K562 (cell line): Measurements from ENCODE around the gene KXD1. TPM values are rescaled to one million over a fixed set of nuclear protein-coding genes. Genes with fewer than 3 reads are reported as not detected.

ENCODE experiments used
- ATF1 ChIP-seq, 2 experiments: fragments of 450-650 bp in 1 of 2; IDR thresholded peaks; 2 replicates each; pipeline ENCODE4 v1.6.1; 2016; ENCODE audit warnings: missing compliant biosample characterization in 1 of 2, missing genetic modification characterization in 1 of 2
- CBX2 ChIP-seq: fragments of 200-600 bp; sonication (generic); IDR thresholded peaks from one replicate; pipeline ENCODE4 v1.6.1; 2012; ENCODE audit warnings: mild to moderate bottlenecking, low read length, inconsistent platforms; ENCODE audit not compliant: insufficient read depth, poor library complexity, severe bottlenecking
- CCNT2 ChIP-seq: IDR thresholded peaks from 2 replicates; pipeline ENCODE4 v1.6.1; 2011; ENCODE audit warnings: borderline replicate concordance, low read depth, mild to moderate bottlenecking, moderate library complexity, mixed read lengths, low read length; ENCODE audit not compliant: insufficient read length; ENCODE audit errors: extremely low read depth
- EP400 ChIP-seq: fragments of 450-650 bp; IDR thresholded peaks from 2 replicates; pipeline ENCODE4 v1.6.1; 2017; ENCODE audit warnings: antibody characterized with exemption, mild to moderate bottlenecking, moderate library complexity
- GABPB1 ChIP-seq: sonication (generic); formaldehyde crosslinking; IDR thresholded peaks from 2 replicates; pipeline ENCODE4 v1.8.0; 2022; ENCODE audit warnings: mild to moderate bottlenecking, missing genetic modification reagents
- HDAC2 ChIP-seq: fragments of 450-650 bp; IDR thresholded peaks from 2 replicates; pipeline ENCODE4 v1.6.1; 2016; ENCODE audit warnings: mild to moderate bottlenecking
- HLTF ChIP-seq: fragments of 450-650 bp; IDR thresholded peaks from 2 replicates; pipeline ENCODE4 v1.6.1; 2016
- L3MBTL2 ChIP-seq: fragments of 450-650 bp; IDR thresholded peaks from 2 replicates; pipeline ENCODE4 v1.6.1; 2016; ENCODE audit warnings: mild to moderate bottlenecking, moderate library complexity
- PML ChIP-seq: IDR thresholded peaks from 2 replicates; pipeline ENCODE4 v1.6.1; 2012; ENCODE audit warnings: low read length, inconsistent platforms
- POLR2A ChIP-seq: fragments of 450-650 bp; conservative IDR thresholded peaks from 2 replicates; pipeline ENCODE4 v1.6.1; 2016
- RBBP5 ChIP-seq: fragments of 200-600 bp; sonication (generic); IDR thresholded peaks from 2 replicates; pipeline ENCODE4 v1.6.1; 2012; ENCODE audit warnings: borderline replicate concordance, mild to moderate bottlenecking, low read length, control low read depth, inconsistent platforms; ENCODE audit not compliant: insufficient read depth, poor library complexity, severe bottlenecking
- SLC30A9 ChIP-seq: fragments of 250-450 bp; sonication (Bioruptor Pico); IDR thresholded peaks from 2 replicates; pipeline ENCODE4 v1.8.0; 2022; ENCODE audit warnings: mild to moderate bottlenecking, moderate library complexity
- SPI1 ChIP-seq: IDR thresholded peaks from 2 replicates; pipeline ENCODE4 v1.6.1; 2011; ENCODE audit warnings: low read depth, low read length, control low read depth, borderline replicate concordance
- TAF1 ChIP-seq: IDR thresholded peaks from 2 replicates; pipeline ENCODE4 v1.6.1; 2011; ENCODE audit warnings: mild to moderate bottlenecking, low read length, moderate library complexity; ENCODE audit not compliant: insufficient read depth, control insufficient read depth, severe bottlenecking; ENCODE audit errors: extremely low read depth
- TAL1 ChIP-seq: fragments of 450-650 bp; IDR thresholded peaks from 2 replicates; pipeline ENCODE4 v1.6.1; 2016; ENCODE audit warnings: mild to moderate bottlenecking
- TBL1XR1 ChIP-seq, 2 experiments: IDR thresholded peaks; 2 replicates each; pipeline ENCODE4 v1.6.1; 2012; ENCODE audit warnings: improper control_type of control experiment in 2 of 2, low read length in 2 of 2, mild to moderate bottlenecking in 1 of 2
- XRCC5 ChIP-seq: fragments of 200-400 bp; formaldehyde crosslinking; IDR thresholded peaks from 2 replicates; pipeline ENCODE4 v1.6.1; 2017; ENCODE audit warnings: low read depth, mild to moderate bottlenecking, low read length
- ZBTB7A ChIP-seq: IDR thresholded peaks from 2 replicates; pipeline ENCODE4 v1.6.1; 2011; ENCODE audit warnings: low read depth, mild to moderate bottlenecking, low read length, moderate library complexity, borderline replicate concordance; ENCODE audit not compliant: control insufficient read depth
- ZFP36 ChIP-seq: fragments of 150-350 bp; IDR thresholded peaks from 2 replicates; pipeline ENCODE4 v1.6.1; 2018; ENCODE audit warnings: low read length, low read depth; ENCODE audit not compliant: partially characterized antibody
- ZKSCAN8 ChIP-seq: fragments of 200-800 bp; sonication (Bioruptor generic); IDR thresholded peaks from 2 replicates; pipeline ENCODE4 v1.6.1; 2016; ENCODE audit warnings: missing genetic modification characterization, missing compliant biosample characterization
- ZNF175 ChIP-seq: fragments of 200-800 bp; sonication (Bioruptor generic); IDR thresholded peaks from 2 replicates; pipeline ENCODE4 v1.6.1; 2016; ENCODE audit warnings: low read depth, mild to moderate bottlenecking, missing genetic modification characterization, missing compliant biosample characterization
- ZNF398 ChIP-seq: fragments of 250-450 bp; sonication (Bioruptor Pico); IDR thresholded peaks from 2 replicates; pipeline ENCODE4 v1.8.0; 2021; ENCODE audit warnings: moderate library complexity, mild to moderate bottlenecking, inconsistent platforms
- ZNF436 ChIP-seq: fragments of 250-450, 450-650 bp; sonication (Bioruptor Pico); formaldehyde crosslinking; IDR thresholded peaks from 2 replicates; pipeline ENCODE4 v1.7.0; 2020; ENCODE audit warnings: mild to moderate bottlenecking
- ZNF584 ChIP-seq: fragments of 200-800 bp; sonication (Bioruptor generic); IDR thresholded peaks from 2 replicates; pipeline ENCODE4 v1.6.1; 2016; ENCODE audit warnings: low read depth, mild to moderate bottlenecking, missing genetic modification characterization, missing compliant biosample characterization
- ZNF79 ChIP-seq: fragments of 250-450 bp; sonication (Bioruptor Pico); IDR thresholded peaks from 2 replicates; pipeline ENCODE4 v1.4.0; 2020; ENCODE audit warnings: low read depth, mild to moderate bottlenecking, moderate library complexity
- ZSCAN29 ChIP-seq: fragments of 450-650 bp; IDR thresholded peaks from 2 replicates; pipeline ENCODE4 v1.6.1; 2017
- polyA plus RNA-seq, 8 experiments: library from polyadenylated mRNA; depleted of rRNA in 4 of 8; stranded (reverse) in 5 of 8; unstranded in 3 of 8; fragments of >200 nt; fragmentation: Nextera tagmentation in 2 of 8; fragmentation: Illumina TruSeq in 1 of 8; extraction: Ambion mirVana in 2 of 8; extraction: Trizol in 1 of 8; gene quantifications; 2 replicates each; pipeline versions ENCODE4 v1.2.1 to v1.2.3, GENCODE V29; 2011 to 2014; ENCODE audit warnings: inconsistent platforms in 1 of 8, missing spikeins in 1 of 8
- total RNA-seq, 7 experiments: library from RNA; depleted of rRNA in 6 of 7; stranded (reverse); fragments of >200 nt in 6 of 7; fragmentation: Illumina TruSeq in 2 of 7; extraction: Trizol in 2 of 7; gene quantifications; 2 replicates each; pipeline versions ENCODE4 v1.2.1 to v1.2.3, GENCODE V29; 2011 to 2021; ENCODE audit warnings: low replicate concordance in 1 of 7
- TF ChIP-seq, protein P1 (sequence below): fragments of 450-650 bp; formaldehyde crosslinking; IDR thresholded peaks from 2 replicates; pipeline ENCODE4 v1.4.0; 2020; ENCODE audit warnings: mild to moderate bottlenecking, moderate library complexity

Gene KXD1
- total and polyA plus RNA-seq, 9 of the 15 experiments (the other 6 are each of a cell fraction or from before 2014, with no cell fraction given) = 21.9 to 210 (median 118) TPM

GRCh38 chr19:18543814-18544475 is 13.7 kb upstream of the KXD1 start (continued):
- no peak for TF ChIP-seq ZNF398 (CRISPR knock-in tag)
- peak; percentile 44; the same call in 1 of the 2 replicates for TF ChIP-seq GABPB1 (CRISPR knock-in tag)
- peak; percentile 44 for TF ChIP-seq RBBP5
- TF ChIP-seq CCNT2 = peak; percentile 98
- TF ChIP-seq TBL1XR1 (IDR thresholded peaks at IDR 0.05; ENCODE audit: low read length in 2 of 2) = peak; percentile 41 to 95; a peak in 2 of 4 replicates
- TF ChIP-seq ZNF79 (CRISPR knock-in tag) = no peak
- peak; percentile 76; the same call in 1 of the 2 replicates for TF ChIP-seq HLTF
- no peak for TF ChIP-seq ATF1 (CRISPR knock-in tag; IDR thresholded peaks at IDR 0.05)
- TF ChIP-seq ATF1 (tag; IDR thresholded peaks at IDR 0.05) = peak; percentile 87
- TF ChIP-seq TAL1 = peak; percentile 99
- 0 out of 2 replicates have a peak, but pooled peaks have one; percentile 42 for TF ChIP-seq L3MBTL2
- TF ChIP-seq SPI1 = peak; percentile 83
- TF ChIP-seq SLC30A9 (CRISPR knock-in tag) = no peak
- peak; percentile 87; the same call in 1 of the 2 replicates for TF ChIP-seq ZNF175 (CRISPR knock-in tag)
- 0 out of 2 replicates have a peak, but pooled peaks have one; percentile 63 for TF ChIP-seq ZSCAN29
- no peak; the same call in 1 of the 2 replicates for TF ChIP-seq ZBTB7A
- TF ChIP-seq CBX2 = no peak
- TF ChIP-seq TAF1 = peak; percentile 81
- 0 out of 2 replicates have a peak, but pooled peaks have one; percentile 75 for TF ChIP-seq XRCC5
- peak; percentile 84 for TF ChIP-seq EP400
- TF ChIP-seq ZFP36 = peak; percentile 90
- TF ChIP-seq PML = peak; percentile 97
- TF ChIP-seq, protein P1, sequence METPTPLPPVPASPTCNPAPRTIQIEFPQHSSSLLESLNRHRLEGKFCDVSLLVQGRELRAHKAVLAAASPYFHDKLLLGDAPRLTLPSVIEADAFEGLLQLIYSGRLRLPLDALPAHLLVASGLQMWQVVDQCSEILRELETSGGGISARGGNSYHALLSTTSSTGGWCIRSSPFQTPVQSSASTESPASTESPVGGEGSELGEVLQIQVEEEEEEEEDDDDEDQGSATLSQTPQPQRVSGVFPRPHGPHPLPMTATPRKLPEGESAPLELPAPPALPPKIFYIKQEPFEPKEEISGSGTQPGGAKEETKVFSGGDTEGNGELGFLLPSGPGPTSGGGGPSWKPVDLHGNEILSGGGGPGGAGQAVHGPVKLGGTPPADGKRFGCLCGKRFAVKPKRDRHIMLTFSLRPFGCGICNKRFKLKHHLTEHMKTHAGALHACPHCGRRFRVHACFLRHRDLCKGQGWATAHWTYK (CRISPR knock-in tag) = no peak
- no peak for TF ChIP-seq ZNF436 (CRISPR knock-in tag)
- peak; percentile 100 for TF ChIP-seq ZKSCAN8 (CRISPR knock-in tag)
- peak; percentile 99 for TF ChIP-seq HDAC2
- TF ChIP-seq POLR2A = peak; percentile 74
- TF ChIP-seq ZNF584 (CRISPR knock-in tag) = peak; percentile 84
